Adrenal gland (tissue), 12 donors: ENCODE data around the gene CAVIN1. TPM values are rescaled to one million over a fixed set of nuclear protein-coding genes. Genes with fewer than 3 reads are reported as not detected.
"Not testable (repeated sequence)": the region's sequence is repeated elsewhere in the genome, so short reads cannot be mapped to it uniquely, and the experiment has no call there.

Source experiments
- DNase-seq, 7 donors: peaks; one replicate each; pipeline ENCODE4 v3.0.0-alpha.2; 2019 to 2020
- H3K27ac ChIP-seq, 5 donors: fragments of 200-600 bp; sonication (generic) in 4 of 5; 1 replicate in 3 of 5; 2 replicates in 2 of 5; pipeline versions ENCODE4 v1.5.1 to v1.8.0; 2016 to 2020; ENCODE audit warnings: mild to moderate bottlenecking in 1 of 5
- H3K27me3 ChIP-seq: fragments of 200-600 bp; 2 replicates; pipeline ENCODE4 v1.8.0; 2021
- H3K36me3 ChIP-seq, 2 donors: fragments of 200-600 bp; replicated peaks in 1 of 2; 1 replicate in 1 of 2; 2 replicates in 1 of 2; pipeline versions ENCODE4 v1.5.1 to v1.8.0; 2018 to 2022
- H3K4me1 ChIP-seq, 2 donors: fragments of 200-600 bp; replicated peaks in 1 of 2; 1 replicate in 1 of 2; 2 replicates in 1 of 2; pipeline versions ENCODE4 v1.5.1 to v1.8.0; 2018 to 2021
- H3K4me3 ChIP-seq, 4 donors: fragments of 200-600 bp; sonication (generic) in 3 of 4; one replicate each; pipeline ENCODE4 v1.5.1; 2016 to 2018
- H3K9me3 ChIP-seq, 3 donors: fragments of 200-600 bp; sonication (generic) in 1 of 3; replicated peaks in 1 of 3; 1 replicate in 2 of 3; 2 replicates in 1 of 3; pipeline versions ENCODE4 v1.5.1 to v1.8.0; 2016 to 2021
- CTCF ChIP-seq, 6 experiments: fragments of 450-650 bp in 4 of 6; fragments of 200-600 bp in 2 of 6; sonication (generic) in 1 of 6; IDR thresholded peaks; 1 replicate in 5 of 6; 2 replicates in 1 of 6; pipeline versions ENCODE4 v1.5.1 to v1.8.0; 2016 to 2021; ENCODE audit warnings: antibody characterized with exemption in 6 of 6, mild to moderate bottlenecking in 2 of 6, moderate library complexity in 1 of 6
- POLR2A ChIP-seq, 2 donors: fragments of 450-650 bp; IDR thresholded peaks; one replicate each; pipeline ENCODE4 v1.6.1; 2017; ENCODE audit warnings: antibody characterized with exemption in 2 of 2, mild to moderate bottlenecking in 2 of 2, moderate library complexity in 1 of 2
- WGBS, 4 donors: extraction: QIAGEN DNeasy Blood & Tissue Kit in 2 of 4; methylation state at CpG; one replicate each; pipeline versions ENCODE4 v1.1.5 to v1.1.7; 2013 to 2017; 5-methylcytosine and 5-hydroxymethylcytosine counted together
- intact Hi-C, 2 donors: fragments of 100-400 bp; cut with DNase I; formaldehyde crosslinking; loops; one replicate each; pipeline versions ENCODE4 v1.14.1 to v1.15.0; 2022 to 2023
- polyA plus RNA-seq, 3 donors: library from polyadenylated mRNA; stranded (reverse); fragments of 200-250 nt in 2 of 3; fragments of 350-450 nt in 1 of 3; fragmentation: Illumina TruSeq in 1 of 3; extraction: RNeasy Lipid Tissue Mini Kit (QIAGEN cat#74804) in 1 of 3; gene quantifications; one replicate each; pipeline ENCODE4 v1.2.3, GENCODE V29; 2013 to 2014
- total RNA-seq, 9 donors: library from RNA; depleted of rRNA in 4 of 9; stranded (reverse); fragments of >200 nt in 4 of 9; fragments of 120-200 nt in 1 of 9; fragmentation: NEBNext Ultra II Directional in 1 of 9; extraction: Animal tissue kit (Norgen Biotek cat#: 25700) in 1 of 9; gene quantifications; one replicate each; pipeline versions ENCODE4 v1.1.0 to v1.2.4, GENCODE V29; 2013 to 2023
- donor health status: healthy with polysubstance abuse.
- donor health status: Bipolar disorder and iron deficiency.
- donor health status: DM: yes; HTN: yes; CAD: no.
- donor health status: DM: no; HTN: no; CAD: no.
- donor health status: DM: no; HTN: no; CAD: no.
- donor health status: DM: yes; HTN: yes; CAD: no.

The CAVIN1 gene
- total and polyA plus RNA-seq, 12 donors = 13.1 to 206 (median 132) TPM

GRCh38 chr17:42423766-42424165, 710 bp upstream of the CAVIN1 start:
- peak in 1 of 7 donors; percentile 13 for DNase-seq
- no peaks in the 10 kb centered on the region for H3K27me3 ChIP-seq
- no peaks in the 10 kb centered on the region for H3K36me3 ChIP-seq
- peak overlapping the region in 2 of 5 donors; percentile 89 to 96 for H3K27ac ChIP-seq
- H3K9me3 ChIP-seq = no peaks in the 10 kb centered on the region
- 73 to 84% (median 80%) methylated on average over 10 to 11 of the region's 11 CpGs for WGBS, 4 donors
- peak overlapping the region in 1 of 4 donors; percentile 80 for H3K4me3 ChIP-seq
- intact Hi-C loops = loop anchor here in 1 of 2 donors (5.0 kb wide), 1 partner anchor 99 kb away; no protein-coding TSS in a partner anchor
- H3K4me1 ChIP-seq = peaks cover 7 to 12% of the 10 kb centered on the region in 2 donors
- TF ChIP-seq POLR2A (IDR thresholded peaks at IDR 0.05) (no peak), CTCF (IDR thresholded peaks at IDR 0.05) (no peak)

GRCh38 chr17:42422412-42422957, 571 bp downstream of the CAVIN1 start:
- Histone ChIP-seq H3K27ac (peak overlapping the region; percentile 71 to 96 (median 89)), H3K36me3 (no peaks in the 10 kb centered on the region), H3K4me1 (peaks cover 5 to 7% of the 10 kb centered on the region in 2 donors), H3K9me3 (no peaks in the 10 kb centered on the region), H3K4me3 (peak overlapping the region; percentile 57 to 88 (median 72)), H3K27me3 (no peaks in the 10 kb centered on the region)
- intact Hi-C loops = loop anchor here in 1 of 2 donors (5.0 kb wide), 1 partner anchor 100 kb away; no protein-coding TSS in a partner anchor
- DNase-seq = peak; percentile 45 to 66 (median 59)
- WGBS, 4 donors = 0 to 2% (median 0%) methylated on average over 8 to 44 of the region's 44 CpGs
- TF ChIP-seq CTCF (IDR thresholded peaks at IDR 0.05) (no peak), POLR2A (IDR thresholded peaks at IDR 0.05) (no peak)

GRCh38 chr17:42421507-42422338, 1.3 kb downstream of the CAVIN1 start:
- WGBS, 4 donors = 12 to 33% (median 22%) methylated on average over 7 to 59 of the region's 59 CpGs
- peaks cover 5 to 7% of the 10 kb centered on the region in 2 donors for H3K4me1 ChIP-seq
- DNase-seq = peak in 4 of 7 donors; percentile 48 to 54 (median 48)
- H3K27me3 ChIP-seq = no peaks in the 10 kb centered on the region
- H3K36me3 ChIP-seq = no peaks in the 10 kb centered on the region
- H3K4me3 ChIP-seq = peak overlapping the region in 3 of 4 donors; percentile 25 to 80 (median 57)
- no peaks in the 10 kb centered on the region for H3K9me3 ChIP-seq
- peak overlapping the region; percentile 33 to 96 (median 89) for H3K27ac ChIP-seq
- intact Hi-C loops = loop anchor here in 1 of 2 donors (5.0 kb wide), 1 partner anchor 101 kb away; no protein-coding TSS in a partner anchor
- no peak for TF ChIP-seq CTCF (IDR thresholded peaks at IDR 0.05)
- TF ChIP-seq POLR2A (IDR thresholded peaks at IDR 0.05) = no peak

- no peak for DNase-seq
- H3K27ac ChIP-seq = peak overlapping the region; percentile 33 to 96 (median 89)
- TF ChIP-seq POLR2A (IDR thresholded peaks at IDR 0.05) = no peak
- TF ChIP-seq CTCF (IDR thresholded peaks at IDR 0.05) = no peak
- no peaks in the 10 kb centered on the region for H3K36me3 ChIP-seq
- intact Hi-C loops = loop anchor here in 1 of 2 donors (5.0 kb wide), 1 partner anchor 101 kb away; no protein-coding TSS in a partner anchor
- WGBS, 4 donors = 29 to 55% (median 47%) methylated on average over 5 to 6 of the region's 6 CpGs
- H3K27me3 ChIP-seq = no peaks in the 10 kb centered on the region
- H3K4me3 ChIP-seq = peak overlapping the region in 2 of 4 donors; percentile 57 to 80
- H3K4me1 ChIP-seq = peaks cover 5 to 7% of the 10 kb centered on the region in 2 donors
- H3K9me3 ChIP-seq = no peaks in the 10 kb centered on the region
Observed at GRCh38 chr17:42421136-42421506, 1.9 kb downstream of the CAVIN1 start.

GRCh38 chr17:42417981-42418380, 5.1 kb downstream of the CAVIN1 start:
- H3K27me3 ChIP-seq, intact Hi-C loops, DNase-seq, H3K9me3 ChIP-seq, H3K27ac ChIP-seq, H3K36me3 ChIP-seq, H3K4me3 ChIP-seq: not testable (repeated sequence)
- peaks cover 7 to 14% of the 10 kb centered on the region in 2 donors for H3K4me1 ChIP-seq
- WGBS, 4 donors = 72 to 83% (median 73%) methylated on average over 1 to 5 of the region's 5 CpGs
